ENCODE measurements around the gene MTOR.

DNA sequence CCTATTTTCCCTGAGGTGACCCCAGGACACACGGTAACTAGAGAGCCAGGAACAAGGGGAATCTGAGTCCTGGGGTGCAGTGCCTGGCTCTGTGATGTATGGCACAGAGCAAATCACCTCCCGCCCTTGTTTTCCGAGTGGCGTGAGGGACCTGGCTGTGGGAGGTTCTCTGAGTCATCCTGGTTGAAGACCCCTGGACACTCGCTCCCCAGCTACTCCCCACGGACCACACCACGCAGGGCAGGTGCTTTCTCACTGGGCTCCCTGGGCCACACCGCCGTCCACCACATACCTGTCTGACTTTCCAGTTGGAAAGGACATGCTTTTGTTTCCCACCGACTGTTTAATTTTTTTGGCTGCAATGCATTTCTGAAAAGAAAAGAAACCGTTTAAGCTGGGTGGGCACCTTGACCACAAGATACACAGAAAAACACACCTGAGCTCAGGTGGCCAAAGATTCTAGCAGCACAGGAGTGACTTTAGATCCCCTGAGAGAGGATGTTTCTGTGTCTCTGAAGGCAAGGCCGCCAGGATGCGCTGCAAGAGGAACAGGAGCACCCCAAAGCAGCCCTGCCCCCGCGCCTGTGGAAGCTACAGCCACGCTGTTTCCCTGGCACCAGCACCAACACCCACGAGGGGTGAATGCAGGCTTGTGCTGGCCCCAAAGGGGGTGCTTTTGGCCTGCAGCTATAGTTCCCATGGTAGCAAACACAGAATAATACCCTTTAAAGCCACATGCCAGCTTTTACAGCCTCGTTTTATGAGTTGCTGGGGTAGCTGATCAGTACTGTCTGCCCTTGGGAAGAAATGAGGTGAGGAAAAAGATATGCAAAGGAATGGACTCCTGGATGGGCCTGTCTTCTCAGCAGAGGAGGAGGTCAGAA lies 194.4 kb downstream of the MTOR start:
- TF ChIP-seq, protein P1, sequence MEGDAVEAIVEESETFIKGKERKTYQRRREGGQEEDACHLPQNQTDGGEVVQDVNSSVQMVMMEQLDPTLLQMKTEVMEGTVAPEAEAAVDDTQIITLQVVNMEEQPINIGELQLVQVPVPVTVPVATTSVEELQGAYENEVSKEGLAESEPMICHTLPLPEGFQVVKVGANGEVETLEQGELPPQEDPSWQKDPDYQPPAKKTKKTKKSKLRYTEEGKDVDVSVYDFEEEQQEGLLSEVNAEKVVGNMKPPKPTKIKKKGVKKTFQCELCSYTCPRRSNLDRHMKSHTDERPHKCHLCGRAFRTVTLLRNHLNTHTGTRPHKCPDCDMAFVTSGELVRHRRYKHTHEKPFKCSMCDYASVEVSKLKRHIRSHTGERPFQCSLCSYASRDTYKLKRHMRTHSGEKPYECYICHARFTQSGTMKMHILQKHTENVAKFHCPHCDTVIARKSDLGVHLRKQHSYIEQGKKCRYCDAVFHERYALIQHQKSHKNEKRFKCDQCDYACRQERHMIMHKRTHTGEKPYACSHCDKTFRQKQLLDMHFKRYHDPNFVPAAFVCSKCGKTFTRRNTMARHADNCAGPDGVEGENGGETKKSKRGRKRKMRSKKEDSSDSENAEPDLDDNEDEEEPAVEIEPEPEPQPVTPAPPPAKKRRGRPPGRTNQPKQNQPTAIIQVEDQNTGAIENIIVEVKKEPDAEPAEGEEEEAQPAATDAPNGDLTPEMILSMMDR (IDR thresholded peaks at IDR 0.05; ENCODE audit: poor library complexity) = no peak
- TF ChIP-seq EZH2 (IDR thresholded peaks at IDR 0.05; ENCODE audit: borderline replicate concordance) (no peak), EZH2phosphoT487 (IDR thresholded peaks at IDR 0.05; ENCODE audit: low read depth, severe bottlenecking, unreplicated experiment) (no peak)
